ENCODE results near the gene PDZD2. TPM values are rescaled to one million over a fixed set of nuclear protein-coding genes. Genes with fewer than 3 reads are reported as not detected.

Gene PDZD2
- total and polyA plus RNA-seq, 8 donors, result under 0.01 to 61.3 (median 5.8) TPM

DNA sequence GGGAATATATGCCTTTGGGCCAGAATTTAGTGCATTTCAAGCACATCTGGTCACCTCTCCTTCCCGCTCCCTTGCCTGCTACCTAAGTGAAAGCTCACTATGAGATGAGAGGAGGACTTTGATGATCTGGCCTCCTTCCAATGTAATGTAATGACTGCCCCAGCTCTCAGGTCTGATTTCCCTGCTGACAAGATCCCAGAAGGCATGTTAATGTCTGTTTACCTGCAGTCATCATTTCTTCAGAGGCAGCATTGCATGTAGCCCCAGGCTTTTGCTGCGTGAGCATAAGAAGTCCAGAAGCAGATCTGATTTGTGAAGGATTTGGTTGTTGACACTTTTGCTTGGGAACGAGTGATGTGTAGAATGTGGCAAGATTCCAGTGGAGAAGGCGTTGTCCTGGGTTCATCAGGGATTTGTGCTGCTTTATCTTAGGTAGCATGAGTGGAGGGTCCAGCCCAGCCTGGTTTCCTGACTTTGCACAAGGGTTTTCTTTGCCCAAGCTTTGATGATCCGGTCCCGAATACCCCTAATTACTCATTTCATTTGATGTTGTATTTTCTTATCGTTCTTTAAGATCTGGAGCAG lies 342.5 kb downstream of the PDZD2 start:
- no peaks in the 10 kb centered on the region for H3K9me3 ChIP-seq
- 80 to 87% (median 84%) methylated on average over 7 of the region's 7 CpGs for WGBS, 5 donors
- H3K4me1 ChIP-seq, result no peaks in the 10 kb centered on the region
- DNase-seq, result no peak
- no peak for TF ChIP-seq POLR2A (IDR thresholded peaks at IDR 0.05)
- TF ChIP-seq CTCF (IDR thresholded peaks at IDR 0.05), result no peak
- no peak for TF ChIP-seq POLR2AphosphoS5 (IDR thresholded peaks at IDR 0.05)
- no peaks in the 10 kb centered on the region for H3K36me3 ChIP-seq
- no peak overlapping the region for H3K27ac ChIP-seq
- H3K27me3 ChIP-seq, result no peaks in the 10 kb centered on the region
- intact Hi-C loops (cut with DNase I; ENCODE audit: low total_unique reads), result no loop called here
- no peak overlapping the region for H3K4me3 ChIP-seq

- no peaks in the 10 kb centered on the region for H3K27me3 ChIP-seq
- DNase-seq, result no peak
- TF ChIP-seq CTCF (IDR thresholded peaks at IDR 0.05) (no peak), POLR2AphosphoS5 (IDR thresholded peaks at IDR 0.05) (no peak), EP300 (IDR thresholded peaks at IDR 0.05) (no peak), POLR2A (IDR thresholded peaks at IDR 0.05) (no peak)
- H3K4me1 ChIP-seq, result no peaks in the 10 kb centered on the region
- intact Hi-C loops (cut with DNase I; ENCODE audit: low total_unique reads), result no loop called here
- WGBS, 5 donors, result 91 to 98% (median 95%) methylated on average over 6 of the region's 6 CpGs
- no peaks in the 10 kb centered on the region for H3K36me3 ChIP-seq
- no peak overlapping the region for H3K27ac ChIP-seq
- H3K9me3 ChIP-seq, result no peaks in the 10 kb centered on the region
- no peak overlapping the region for H3K4me3 ChIP-seq
Observed at GRCh38 chr5:31982027-31982426, 343.1 kb downstream of the PDZD2 start.

- Histone ChIP-seq H3K9me3 (no peaks in the 10 kb centered on the region), H3K4me3 (no peak overlapping the region), H3K27me3 (no peaks in the 10 kb centered on the region), H3K27ac (no peak overlapping the region), H3K4me1 (no peaks in the 10 kb centered on the region), H3K36me3 (peaks cover 0 to 2% (median 0%) of the 10 kb centered on the region in 4 donors)
- WGBS, 5 donors, result 79 to 90% (median 87%) methylated on average over 2 of the region's 2 CpGs
- TF ChIP-seq POLR2A (IDR thresholded peaks at IDR 0.05) (no peak), EP300 (IDR thresholded peaks at IDR 0.05) (no peak), CTCF (IDR thresholded peaks at IDR 0.05) (no peak), POLR2AphosphoS5 (IDR thresholded peaks at IDR 0.05) (no peak)
- intact Hi-C loops (cut with DNase I; ENCODE audit: low total_unique reads), result no loop called here
- DNase-seq, result no peak
Observed at GRCh38 chr5:31982621-31983020, 343.7 kb downstream of the PDZD2 start.

DNA sequence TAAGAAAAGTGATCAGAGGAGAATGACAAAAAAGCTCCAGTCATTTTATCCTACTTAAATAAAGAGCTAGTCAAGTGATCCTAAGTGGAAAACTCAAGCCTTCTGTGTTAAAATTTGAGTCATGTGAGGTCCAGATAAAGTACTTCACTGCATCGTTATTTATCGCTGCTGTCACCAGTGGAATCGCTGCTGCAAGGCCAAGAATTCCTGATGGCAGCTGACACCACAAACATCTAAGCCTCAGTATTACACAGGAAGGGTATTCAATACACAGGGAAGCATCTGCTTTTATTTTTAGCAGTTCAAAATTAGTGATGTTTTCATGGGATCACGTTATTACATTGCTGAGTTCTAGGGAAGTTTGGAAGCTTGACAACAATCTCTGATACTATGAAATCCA lies 344.9 kb downstream of the PDZD2 start:
- intact Hi-C loops (cut with DNase I; ENCODE audit: low total_unique reads), result no loop called here
- Histone ChIP-seq H3K36me3 (peaks cover 0 to 6% (median 0%) of the 10 kb centered on the region in 4 donors), H3K9me3 (no peaks in the 10 kb centered on the region), H3K27ac (no peak overlapping the region), H3K27me3 (no peaks in the 10 kb centered on the region), H3K4me3 (no peak overlapping the region), H3K4me1 (no peaks in the 10 kb centered on the region)
- 49 to 75% (median 62%) methylated on average over 4 of the region's 4 CpGs for WGBS, 5 donors
- TF ChIP-seq POLR2AphosphoS5 (IDR thresholded peaks at IDR 0.05) (no peak), EP300 (IDR thresholded peaks at IDR 0.05) (no peak), POLR2A (IDR thresholded peaks at IDR 0.05) (no peak), CTCF (IDR thresholded peaks at IDR 0.05) (no peak)
- peak in 1 of 2 donors; percentile 16 for DNase-seq

All from stomach (tissue), 9 donors.